T-helper 22 cell (primary cell): ENCODE results near the gene SLC35G6.
"Not testable (repeated sequence)": the region's sequence is repeated elsewhere in the genome, so short reads cannot be mapped to it uniquely, and the experiment has no call there.

Source experiments
- DNase-seq: peaks from one replicate; pipeline ENCODE4 v3.0.0-alpha.2; 2020; ENCODE audit warnings: low read depth

The SLC35G6 gene

GRCh38 chr17:7460850-7461660, 20.2 kb upstream of the SLC35G6 start:
- DNase-seq, result no peak

- no peak for DNase-seq
Measured at GRCh38 chr17:7462474-7463371, 18.5 kb upstream of the SLC35G6 start.

GRCh38 chr17:7463372-7463846, 17.8 kb upstream of the SLC35G6 start:
- no peak for DNase-seq

- no peak for DNase-seq
Measured at GRCh38 chr17:7464081-7464480, 17.2 kb upstream of the SLC35G6 start.

GRCh38 chr17:7465597-7466275, 15.5 kb upstream of the SLC35G6 start:
- no peak for DNase-seq

- no peak for DNase-seq
Measured at GRCh38 chr17:7466318-7466638, 15.0 kb upstream of the SLC35G6 start.

GRCh38 chr17:7466639-7467341, 14.5 kb upstream of the SLC35G6 start:
- DNase-seq, result no peak

- no peak for DNase-seq
Measured at GRCh38 chr17:7467498-7467897, 13.7 kb upstream of the SLC35G6 start.

GRCh38 chr17:7468290-7468689, 13.0 kb upstream of the SLC35G6 start:
- DNase-seq, result no peak

GRCh38 chr17:7468804-7469389, 12.3 kb upstream of the SLC35G6 start:
- no peak for DNase-seq

GRCh38 chr17:7469843-7470242, 11.4 kb upstream of the SLC35G6 start:
- not testable (repeated sequence) for DNase-seq

GRCh38 chr17:7470457-7470973, 10.7 kb upstream of the SLC35G6 start:
- not testable (repeated sequence) for DNase-seq

GRCh38 chr17:7471729-7472128, 9.5 kb upstream of the SLC35G6 start:
- DNase-seq, result no peak

- DNase-seq, result not testable (repeated sequence)
Measured at GRCh38 chr17:7474767-7475166, 6.5 kb upstream of the SLC35G6 start.

GRCh38 chr17:7475764-7476422, 5.4 kb upstream of the SLC35G6 start:
- no peak for DNase-seq

GRCh38 chr17:7476494-7476893, 4.8 kb upstream of the SLC35G6 start:
- DNase-seq, result no peak

- DNase-seq, result no peak
Measured at GRCh38 chr17:7476951-7477350, 4.3 kb upstream of the SLC35G6 start.

GRCh38 chr17:7477392-7478275, 3.6 kb upstream of the SLC35G6 start:
- DNase-seq, result no peak
